Activated CD8-positive, alpha-beta T cell treated with anti-CD3 and anti-CD28 coated beads, Interleukin-2, amount 10 ng/mL, durations not matched to agents 7 days and 5 days (primary cell): ENCODE measurements around the gene OR6S1. TPM values are rescaled to one million over a fixed set of nuclear protein-coding genes. Genes with fewer than 3 reads are reported as not detected.
"Not testable (repeated sequence)": the region's sequence is repeated elsewhere in the genome, so short reads cannot be mapped to it uniquely, and the experiment has no call there.

Source experiments
- ATAC-seq: fragments of 150-1000 bp; cut with Tn5 transposase; one replicate; pipeline ENCODE4 v1.10.0; 2021; ENCODE audit warnings: moderate library complexity
- CTCF ChIA-PET: fragments of 350-600 bp; sonication (Branson Sonifier 250); formaldehyde crosslinking; loops from one replicate; lab custom pipeline; 2021; ENCODE audit warnings: antibody characterized with exemption; lab: Charles Lee
- POLR2A ChIA-PET: fragments of 350-600 bp; sonication (Branson Sonifier 250); formaldehyde crosslinking; loops from one replicate; lab custom pipeline; 2021; ENCODE audit warnings: antibody characterized with exemption; lab: Charles Lee
- DNase-seq: peaks from one replicate; pipeline ENCODE4 v3.0.0-alpha.2; 2020
- H3K27ac Mint-ChIP-seq: one replicate; pipeline ENCODE4 v1.8.0; 2021; ENCODE audit warnings: mild to moderate bottlenecking, mixed read lengths
- H3K27me3 Mint-ChIP-seq: one replicate; pipeline ENCODE4 v1.8.0; 2021; ENCODE audit warnings: low read depth, mixed read lengths
- H3K36me3 Mint-ChIP-seq: one replicate; pipeline ENCODE4 v1.8.0; 2021; ENCODE audit warnings: low read depth, mixed read lengths
- H3K4me1 Mint-ChIP-seq: one replicate; pipeline ENCODE4 v1.8.0; 2021; ENCODE audit warnings: low read depth, mixed read lengths
- H3K4me3 Mint-ChIP-seq: one replicate; pipeline ENCODE4 v1.8.0; 2021; ENCODE audit warnings: mild to moderate bottlenecking, mixed read lengths
- H3K9me3 Mint-ChIP-seq: one replicate; pipeline ENCODE4 v1.8.0; 2022; ENCODE audit warnings: mixed read lengths; ENCODE audit not compliant: insufficient read depth
- total RNA-seq, 2 experiments: library from RNA; stranded (reverse); gene quantifications; one replicate each; pipeline ENCODE4 v1.2.3, GENCODE V29; 2021

The OR6S1 gene
- total RNA-seq, 2 experiments from 2014 or later = not detected

DNA sequence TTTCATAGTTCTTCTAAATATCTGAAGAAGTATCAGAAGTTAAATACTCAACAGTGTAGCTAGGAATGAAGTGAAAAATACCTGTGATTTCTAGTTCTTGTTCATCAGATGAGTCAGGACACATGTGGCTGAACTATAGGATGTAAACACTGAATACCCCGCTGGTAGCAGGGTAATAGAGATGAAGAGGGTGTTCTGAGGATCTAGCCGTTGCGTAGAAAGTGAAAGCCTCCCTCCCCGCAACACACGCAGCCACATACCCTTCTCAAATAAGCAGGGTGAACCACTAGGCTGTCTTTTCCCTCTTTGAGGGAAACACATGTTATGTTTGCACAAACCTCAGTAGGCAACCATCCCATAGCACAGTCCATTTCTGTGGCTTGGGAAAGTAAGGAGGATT, 33.9 kb downstream of the OR6S1 start:
- Mint-ChIP-seq H3K9me3 (no peaks in the 10 kb centered on the region), H3K4me3 (no peak overlapping the region), H3K4me1 (peaks cover 4% of the 10 kb centered on the region), H3K27ac (no peak overlapping the region), H3K27me3 (no peaks in the 10 kb centered on the region), H3K36me3 (no peaks in the 10 kb centered on the region)
- DNase-seq = peak; percentile 20
- ChIA-PET POLR2A (interaction anchor here (0.7 kb wide), 1 partner anchor 301 kb away, joined by 3 read pairs; no protein-coding TSS in a partner anchor), CTCF (interaction anchor here (1.7 to 5.8 kb wide), 5 partner anchors 24 to 278 kb away, joined by 4 to 151 read pairs (median 15); partner anchors contain the start of genes CCNB1IP1 and TEP1)
- no peak for ATAC-seq

DNA sequence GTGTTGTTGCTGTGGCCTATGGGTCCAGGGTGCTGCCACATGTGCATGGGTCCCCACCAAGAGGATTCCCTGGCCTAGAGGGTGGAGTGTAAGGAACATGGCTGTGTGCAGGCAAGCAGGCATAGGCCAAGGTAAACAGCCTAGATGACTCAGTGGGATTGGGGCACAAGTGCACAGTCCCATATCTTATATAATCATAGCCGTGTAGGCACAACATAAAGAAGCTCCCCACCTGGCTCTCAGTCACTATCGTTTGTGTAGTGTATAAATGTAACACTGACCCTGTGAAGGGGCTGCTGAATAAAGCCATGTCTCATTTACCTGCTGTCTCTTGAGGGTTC, 34.6 kb downstream of the OR6S1 start:
- ChIA-PET POLR2A (no interaction called here), CTCF (interaction anchor here (1.0 to 5.8 kb wide), 4 partner anchors 75 to 277 kb away, joined by 3 to 151 read pairs (median 32); partner anchors contain the start of genes CCNB1IP1 and TEP1)
- no peaks in the 10 kb centered on the region for H3K27me3 Mint-ChIP-seq
- no peaks in the 10 kb centered on the region for H3K36me3 Mint-ChIP-seq
- H3K27ac Mint-ChIP-seq = no peak overlapping the region
- DNase-seq (no peak), ATAC-seq (no peak)
- H3K9me3 Mint-ChIP-seq = no peaks in the 10 kb centered on the region
- peaks cover 4% of the 10 kb centered on the region for H3K4me1 Mint-ChIP-seq
- no peak overlapping the region for H3K4me3 Mint-ChIP-seq

DNA sequence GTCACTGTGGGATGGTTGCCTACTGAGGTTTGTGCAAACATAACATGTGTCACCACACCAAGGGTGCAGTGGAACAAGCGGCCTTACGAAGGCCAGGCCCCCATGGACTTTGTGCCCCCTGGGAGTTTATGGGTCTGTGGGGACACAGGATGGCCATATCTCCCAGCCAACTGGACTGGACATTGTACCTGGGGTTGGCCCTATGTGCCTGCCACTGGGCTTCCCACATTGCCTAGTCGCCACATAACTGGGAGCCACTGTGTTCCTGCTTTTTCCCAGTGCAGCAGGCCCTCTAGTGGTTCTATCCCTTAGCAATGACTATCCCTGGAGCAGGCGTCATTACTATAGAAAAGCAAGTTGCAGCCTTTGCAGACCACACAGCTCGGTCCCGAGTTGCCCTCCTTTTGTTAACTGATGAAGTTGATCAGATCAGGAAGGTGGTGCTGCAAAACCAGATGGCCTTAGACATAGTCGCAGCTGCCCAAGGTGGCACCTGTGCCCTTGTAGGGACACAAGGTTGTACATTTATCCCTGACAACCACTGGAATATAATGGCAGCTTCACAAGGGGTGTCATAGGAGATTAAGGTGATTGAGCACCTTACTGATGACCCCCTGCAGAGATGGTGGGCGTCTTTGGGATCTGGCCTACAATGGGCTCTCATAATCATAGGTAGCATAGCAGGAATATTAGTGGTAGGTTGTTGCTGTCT, 35.1 kb downstream of the OR6S1 start:
- peaks cover 4% of the 10 kb centered on the region for H3K4me1 Mint-ChIP-seq
- DNase-seq = no peak
- H3K9me3 Mint-ChIP-seq = no peaks in the 10 kb centered on the region
- ATAC-seq = no peak
- no peaks in the 10 kb centered on the region for H3K27me3 Mint-ChIP-seq
- H3K27ac Mint-ChIP-seq = no peak overlapping the region
- H3K36me3 Mint-ChIP-seq = no peaks in the 10 kb centered on the region
- ChIA-PET POLR2A (no interaction called here), CTCF (interaction anchor here (1.0 to 5.8 kb wide), 4 partner anchors 75 to 277 kb away, joined by 3 to 151 read pairs (median 32); partner anchors contain the start of genes CCNB1IP1 and TEP1)
- H3K4me3 Mint-ChIP-seq = no peak overlapping the region

DNA sequence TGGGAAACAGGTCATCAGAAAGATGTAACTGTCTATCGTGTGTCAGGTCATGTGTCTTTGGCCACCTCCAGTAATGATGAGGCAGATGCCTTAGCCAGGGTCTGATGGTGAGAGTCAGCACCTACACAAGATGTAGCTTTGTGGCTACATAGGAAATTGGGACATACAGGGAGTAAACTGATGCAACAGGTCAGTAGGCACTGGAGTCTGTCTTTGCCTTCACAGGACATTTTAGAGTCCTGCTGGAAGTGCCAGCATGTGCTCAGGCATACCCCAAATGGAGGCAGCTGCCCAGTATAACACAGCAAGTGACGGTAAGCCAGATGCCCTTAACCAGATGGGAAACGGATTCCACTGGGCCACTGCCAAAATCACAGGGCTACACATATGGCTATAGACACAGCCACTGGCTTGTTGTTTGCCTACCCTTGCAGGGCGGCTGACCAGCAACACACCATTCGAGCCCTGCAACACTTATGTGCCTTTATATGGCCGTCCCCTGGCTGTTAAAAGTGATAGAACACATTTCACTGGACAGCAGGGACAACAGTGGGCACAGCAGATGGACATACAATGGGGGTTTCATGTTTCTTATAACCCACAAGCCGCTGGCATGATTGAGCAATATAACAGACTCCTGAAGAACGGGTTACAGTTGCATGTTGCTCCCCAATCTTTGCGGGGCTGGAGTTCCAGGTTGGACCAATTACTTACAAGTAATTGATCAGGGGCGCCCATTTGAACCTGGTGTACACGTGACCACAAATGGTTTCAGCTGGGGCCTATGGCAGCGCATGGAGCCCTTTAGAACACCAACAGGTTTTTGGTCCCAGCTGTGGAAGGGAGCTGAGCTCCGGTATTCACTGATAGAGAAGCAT, 37.4 kb downstream of the OR6S1 start:
- Mint-ChIP-seq H3K4me3 (no peak overlapping the region), H3K9me3 (no peaks in the 10 kb centered on the region), H3K36me3 (no peaks in the 10 kb centered on the region), H3K27ac (no peak overlapping the region), H3K27me3 (no peaks in the 10 kb centered on the region), H3K4me1 (peaks cover 4% of the 10 kb centered on the region)
- ATAC-seq (no peak), DNase-seq (no peak)
- POLR2A ChIA-PET = no interaction called here
- CTCF ChIA-PET = interaction anchor here (1.0 to 1.4 kb wide), 2 partner anchors 74 to 277 kb away, joined by 3 to 7 read pairs; no protein-coding TSS in a partner anchor

DNA sequence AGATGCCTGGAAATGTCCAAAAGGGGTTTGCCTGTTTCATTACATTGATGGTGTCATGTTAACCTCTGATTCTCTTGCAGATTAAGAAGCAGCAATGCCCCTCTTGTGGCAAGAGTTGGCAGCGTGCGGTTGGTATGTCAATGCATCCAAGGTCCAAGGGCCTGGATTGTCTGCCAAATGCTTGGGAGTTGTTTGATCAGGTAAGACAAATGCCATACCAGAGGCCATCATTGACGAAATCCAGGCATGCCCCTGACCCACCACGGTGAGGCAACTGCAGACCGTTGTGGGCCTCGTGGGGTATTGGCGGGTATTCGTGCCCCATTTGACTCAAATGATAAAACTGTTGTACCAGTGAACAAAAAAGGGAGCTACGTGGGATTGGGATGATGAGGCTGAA, 38.9 kb downstream of the OR6S1 start:
- no peak for ATAC-seq
- Mint-ChIP-seq H3K9me3 (no peaks in the 10 kb centered on the region), H3K27me3 (no peaks in the 10 kb centered on the region), H3K4me1 (no peaks in the 10 kb centered on the region), H3K27ac (no peak overlapping the region), H3K36me3 (no peaks in the 10 kb centered on the region), H3K4me3 (no peak overlapping the region)
- POLR2A ChIA-PET = no interaction called here
- CTCF ChIA-PET = interaction anchor here (0.9 kb wide), 1 partner anchor 187 kb away, joined by 3 read pairs; no protein-coding TSS in a partner anchor
- no peak for DNase-seq

DNA sequence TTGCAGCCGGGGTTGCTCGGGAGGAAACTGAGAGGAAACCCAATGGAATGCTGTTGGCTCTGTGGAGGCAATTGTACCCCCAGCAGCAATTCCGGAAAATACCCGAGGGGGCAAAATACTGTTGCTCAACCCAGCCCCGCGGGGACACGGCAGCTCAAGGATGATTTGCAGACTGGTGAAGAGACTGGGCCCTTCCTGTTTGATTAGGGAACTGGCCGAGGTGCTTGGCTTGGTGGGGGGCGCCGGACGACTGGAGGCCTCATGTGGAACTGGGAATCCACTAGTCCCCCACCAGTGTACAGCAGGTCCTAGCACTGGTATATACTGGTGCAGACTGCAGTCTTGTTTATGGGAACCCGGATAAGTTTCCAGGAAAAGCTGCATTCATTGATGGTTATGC, 40.0 kb downstream of the OR6S1 start:
- Mint-ChIP-seq H3K27me3 (no peaks in the 10 kb centered on the region), H3K9me3 (no peaks in the 10 kb centered on the region), H3K36me3 (no peaks in the 10 kb centered on the region), H3K4me1 (no peaks in the 10 kb centered on the region), H3K4me3 (no peak overlapping the region), H3K27ac (no peak overlapping the region)
- ChIA-PET CTCF (interaction anchor here (1.1 kb wide), 1 partner anchor 14 kb away, joined by 3 read pairs; the partner anchor contains the start of gene RNASE11), POLR2A (no interaction called here)
- DNase-seq (no peak), ATAC-seq (no peak)

DNA sequence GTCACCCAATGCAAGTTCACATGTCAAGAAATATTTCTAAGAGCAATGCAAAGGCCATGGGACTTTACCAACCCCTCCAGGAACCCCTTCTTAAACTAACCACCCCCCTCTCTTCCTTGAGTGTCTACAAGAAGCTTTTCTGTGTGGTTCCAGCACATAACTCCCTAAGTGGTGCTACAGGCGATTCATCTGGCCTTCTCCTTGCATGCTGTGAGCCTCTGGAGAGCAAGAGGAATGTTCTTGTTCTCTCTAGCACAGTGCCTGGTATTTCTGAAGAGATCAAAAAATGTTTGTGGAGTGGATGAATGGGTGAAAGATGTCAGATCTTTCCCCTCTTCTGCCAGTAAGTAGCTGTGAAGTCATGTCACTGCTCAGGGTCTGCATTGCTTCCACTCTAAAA, 44.4 kb downstream of the OR6S1 start:
- peaks cover 5% of the 10 kb centered on the region for H3K27me3 Mint-ChIP-seq
- no peak overlapping the region for H3K27ac Mint-ChIP-seq
- ChIA-PET CTCF (interaction anchor here (1.2 to 1.4 kb wide), 2 partner anchors 14 to 181 kb away, joined by 4 to 5 read pairs; no protein-coding TSS in a partner anchor), POLR2A (no interaction called here)
- ATAC-seq (no peak), DNase-seq (no peak)
- H3K9me3 Mint-ChIP-seq = no peaks in the 10 kb centered on the region
- no peaks in the 10 kb centered on the region for H3K36me3 Mint-ChIP-seq
- no peak overlapping the region for H3K4me3 Mint-ChIP-seq
- no peaks in the 10 kb centered on the region for H3K4me1 Mint-ChIP-seq

DNA sequence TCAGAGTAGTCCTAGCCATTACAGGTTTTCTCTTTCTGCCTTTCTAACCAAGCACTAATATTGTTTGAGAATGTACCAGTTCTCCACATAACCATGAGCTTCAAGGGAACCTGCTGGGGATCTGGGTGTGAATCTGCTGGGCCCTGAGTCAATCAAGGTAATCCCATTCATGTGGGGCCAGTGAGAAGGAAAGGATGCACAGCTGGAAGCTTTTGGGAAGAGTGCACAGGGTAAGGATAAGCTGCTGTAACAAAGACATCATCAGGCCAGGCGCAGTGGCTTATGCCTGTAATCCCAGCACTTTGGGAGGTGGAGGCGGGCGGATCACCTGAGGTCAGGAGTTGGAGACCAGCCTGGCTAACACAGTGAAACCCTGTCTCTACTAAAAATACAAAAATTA, 45.8 kb downstream of the OR6S1 start:
- H3K4me3 Mint-ChIP-seq, DNase-seq, H3K9me3 Mint-ChIP-seq, H3K27ac Mint-ChIP-seq, CTCF ChIA-PET, POLR2A ChIA-PET, H3K36me3 Mint-ChIP-seq, ATAC-seq, H3K4me1 Mint-ChIP-seq: not testable (repeated sequence)
- peaks cover 15% of the 10 kb centered on the region for H3K27me3 Mint-ChIP-seq

DNA sequence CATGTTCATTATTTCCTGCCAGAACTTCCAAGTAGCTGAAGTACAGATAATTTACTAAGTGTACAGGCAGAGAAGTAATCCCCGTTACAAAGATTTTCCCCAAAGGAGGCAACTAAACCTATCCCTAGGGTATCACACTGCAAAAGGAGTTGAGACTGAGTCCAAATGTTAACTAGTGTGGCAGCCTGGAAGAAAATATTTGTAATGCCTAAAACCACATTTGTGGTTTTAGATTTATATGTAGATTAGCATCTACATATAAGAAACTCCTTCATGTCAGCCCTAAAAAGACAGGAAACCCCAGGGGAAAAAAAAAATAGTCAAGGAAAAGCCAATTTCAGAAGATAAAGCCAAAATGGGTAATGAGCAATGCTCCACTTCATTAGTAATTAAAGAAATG, 48.9 kb downstream of the OR6S1 start:
- DNase-seq (no peak), ATAC-seq (no peak)
- H3K9me3 Mint-ChIP-seq = no peaks in the 10 kb centered on the region
- no peak overlapping the region for H3K4me3 Mint-ChIP-seq
- POLR2A ChIA-PET = no interaction called here
- CTCF ChIA-PET = interaction anchor here (0.7 kb wide), 1 partner anchor 241 kb away, joined by 3 read pairs; no protein-coding TSS in a partner anchor
- no peaks in the 10 kb centered on the region for H3K4me1 Mint-ChIP-seq
- no peaks in the 10 kb centered on the region for H3K36me3 Mint-ChIP-seq
- H3K27ac Mint-ChIP-seq = no peak overlapping the region
- peaks cover 18% of the 10 kb centered on the region for H3K27me3 Mint-ChIP-seq

DNA sequence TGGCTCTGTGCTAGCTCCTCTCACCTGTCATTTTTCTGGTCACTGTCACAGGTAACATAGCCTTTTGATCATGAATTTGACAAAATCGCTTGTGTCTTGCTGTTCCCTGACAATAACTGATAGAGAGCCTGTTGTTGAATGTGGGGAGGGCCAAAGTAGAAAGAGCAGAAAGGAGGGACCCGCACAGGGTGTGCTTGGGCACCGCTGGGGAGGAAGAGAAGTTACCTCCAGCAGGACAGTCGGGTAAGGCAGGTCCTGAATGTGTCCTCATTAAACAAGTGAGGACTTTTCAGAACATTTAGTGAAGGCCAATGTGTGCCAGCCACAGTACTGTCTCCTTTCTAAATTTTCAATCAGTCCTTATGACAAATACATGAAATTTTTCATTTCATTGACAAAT, 50.3 kb downstream of the OR6S1 start, which contains the start of gene RNASE12:
RNASE12 (minus strand) TSS at position 142 of the 400 bp plus-strand sequence. CDS start 653 bp downstream, outside the sequence.
- DNase-seq (no peak), ATAC-seq (no peak)
- ChIA-PET POLR2A (no interaction called here), CTCF (no interaction called here)
- H3K4me1 Mint-ChIP-seq = no peaks in the 10 kb centered on the region
- H3K9me3 Mint-ChIP-seq = no peaks in the 10 kb centered on the region
- no peak within 1 kb of the TSS for H3K4me3 Mint-ChIP-seq
- H3K27me3 Mint-ChIP-seq = peaks cover 18% of the 10 kb centered on the region
- H3K36me3 Mint-ChIP-seq = no peaks in the 10 kb centered on the region
- H3K27ac Mint-ChIP-seq = no peak within 1 kb of the TSS
